NCI-H1436 treated with DMSO at 0.1 percent for 48 hours (cell line): ENCODE results near the gene HTATSF1.

Experiments
- DNase-seq: peaks from one replicate; lab custom pipeline; 2025; lab: John Stamatoyannopoulos, UW

Gene HTATSF1

GRCh38 chrX:136497556-136498052 is at the start of gene HTATSF1:
Gene HTATSF1 (plus strand): TSS chrX:136497592. CDS start chrX:136497685, 93 bp downstream.
- DNase-seq, result no peak

GRCh38 chrX:136447968-136448367 is 49.4 kb upstream of the HTATSF1 start:
- no peak for DNase-seq

- no peak for DNase-seq
Measured at GRCh38 chrX:136450050-136450830, 47.2 kb upstream of the HTATSF1 start.

GRCh38 chrX:136452614-136453013 is 44.8 kb upstream of the HTATSF1 start:
- DNase-seq, result no peak

- DNase-seq, result no peak
Measured at GRCh38 chrX:136453114-136453513, 44.3 kb upstream of the HTATSF1 start.

GRCh38 chrX:136453771-136454170 is 43.6 kb upstream of the HTATSF1 start:
- DNase-seq, result no peak

GRCh38 chrX:136456133-136456532 is 41.3 kb upstream of the HTATSF1 start:
- DNase-seq, result no peak

- DNase-seq, result peak; percentile 44
Measured at GRCh38 chrX:136457303-136457917, 40.0 kb upstream of the HTATSF1 start.

GRCh38 chrX:136464589-136464988 is 32.8 kb upstream of the HTATSF1 start:
- DNase-seq, result no peak

- DNase-seq, result no peak
Measured at GRCh38 chrX:136467303-136467702, 30.1 kb upstream of the HTATSF1 start.

GRCh38 chrX:136468391-136469103 is 28.8 kb upstream of the HTATSF1 start:
- DNase-seq, result no peak

GRCh38 chrX:136473663-136474062 is 23.7 kb upstream of the HTATSF1 start:
- DNase-seq, result no peak

GRCh38 chrX:136475236-136475635 is 22.2 kb upstream of the HTATSF1 start:
- no peak for DNase-seq

- no peak for DNase-seq
Measured at GRCh38 chrX:136476501-136476900, 20.9 kb upstream of the HTATSF1 start.

GRCh38 chrX:136477026-136477425 is 20.4 kb upstream of the HTATSF1 start:
- no peak for DNase-seq

GRCh38 chrX:136480383-136480782 is 17.0 kb upstream of the HTATSF1 start:
- DNase-seq, result peak; percentile 35

- no peak for DNase-seq
Measured at GRCh38 chrX:136487647-136488046, 9.7 kb upstream of the HTATSF1 start, which contains the start of gene BRS3. Gene BRS3 (plus strand): TSS chrX:136487947. CDS start chrX:136488115, 168 bp downstream.

- no peak for DNase-seq
Measured at GRCh38 chrX:136488706-136489105, 8.7 kb upstream of the HTATSF1 start.

- DNase-seq, result no peak
Measured at GRCh38 chrX:136491832-136492231, 5.6 kb upstream of the HTATSF1 start.

- peak; percentile 26 for DNase-seq
Measured at GRCh38 chrX:136493011-136493410, 4.4 kb upstream of the HTATSF1 start.

- DNase-seq, result no peak
Measured at GRCh38 chrX:136495043-136495442, 2.3 kb upstream of the HTATSF1 start.

- no peak for DNase-seq
Measured at GRCh38 chrX:136496186-136496763, 1.1 kb upstream of the HTATSF1 start.
